Liver (tissue), 9 donors: ENCODE measurements around the gene PROX1. TPM values are rescaled to one million over a fixed set of nuclear protein-coding genes. Genes with fewer than 3 reads are reported as not detected.

Experiments
- DNase-seq: peaks from one replicate; pipeline ENCODE4 v3.0.0-alpha.2; 2017; ENCODE audit warnings: low spot score
- H3K27ac ChIP-seq, 2 donors: one replicate each; pipeline ENCODE4 v1.7.0; 2013; ENCODE audit warnings: inconsistent platforms in 2 of 2, low read length in 2 of 2, control low read depth in 1 of 2, low read depth in 1 of 2, mild to moderate bottlenecking in 1 of 2
- H3K27me3 ChIP-seq, 4 donors: one replicate each; pipeline versions ENCODE4 v1.6.1 to v1.7.0; 2013; ENCODE audit warnings: low read length in 3 of 4, inconsistent platforms in 1 of 4, mild to moderate bottlenecking in 1 of 4, moderate library complexity in 1 of 4; ENCODE audit not compliant: control insufficient read depth in 4 of 4, insufficient read depth in 4 of 4
- H3K36me3 ChIP-seq, 4 donors: one replicate each; pipeline versions ENCODE4 v1.6.1 to v1.7.0; 2013; ENCODE audit warnings: low read length in 3 of 4, mild to moderate bottlenecking in 3 of 4, low read depth in 1 of 4, moderate library complexity in 1 of 4; ENCODE audit not compliant: control insufficient read depth in 4 of 4, insufficient read depth in 3 of 4
- H3K4me1 ChIP-seq, 4 donors: one replicate each; pipeline versions ENCODE4 v1.6.1 to v1.7.0; 2013; ENCODE audit warnings: low read length in 3 of 4, mild to moderate bottlenecking in 3 of 4, moderate library complexity in 1 of 4; ENCODE audit not compliant: control insufficient read depth in 4 of 4, insufficient read depth in 4 of 4
- H3K4me3 ChIP-seq, 3 donors: one replicate each; pipeline versions ENCODE4 v1.6.1 to v1.7.0; 2013; ENCODE audit warnings: low read length in 3 of 3, control low read depth in 1 of 3, low read depth in 1 of 3, mild to moderate bottlenecking in 1 of 3
- H3K9ac ChIP-seq, 2 donors: one replicate each; pipeline ENCODE4 v1.7.0; 2013; ENCODE audit warnings: low read length in 2 of 2, mild to moderate bottlenecking in 2 of 2, moderate library complexity in 2 of 2, control low read depth in 1 of 2, low read depth in 1 of 2
- H3K9me3 ChIP-seq, 4 donors: one replicate each; pipeline versions ENCODE4 v1.6.1 to v1.7.0; 2013; ENCODE audit warnings: low read length in 3 of 4; ENCODE audit not compliant: control insufficient read depth in 4 of 4
- EGR1 ChIP-seq, 2 donors: IDR thresholded peaks; 2 replicates each; pipeline ENCODE4 v1.6.1; 2016 to 2018; ENCODE audit warnings: antibody characterized with exemption in 2 of 2, low read depth in 2 of 2
- GABPA ChIP-seq, 2 donors: IDR thresholded peaks in 1 of 2; conservative IDR thresholded peaks in 1 of 2; 2 replicates each; pipeline ENCODE4 v1.6.1; 2016; ENCODE audit warnings: antibody characterized with exemption in 2 of 2, mild to moderate bottlenecking in 1 of 2, moderate library complexity in 1 of 2
- HNF4A ChIP-seq, 2 donors: conservative IDR thresholded peaks; 2 replicates each; pipeline ENCODE4 v1.6.1; 2016; ENCODE audit warnings: antibody characterized with exemption in 2 of 2, mild to moderate bottlenecking in 2 of 2
- JUND ChIP-seq, 2 donors: IDR thresholded peaks; 2 replicates each; pipeline ENCODE4 v1.6.1; 2016; ENCODE audit warnings: antibody characterized with exemption in 2 of 2
- MAX ChIP-seq: IDR thresholded peaks from 2 replicates; pipeline ENCODE4 v1.6.1; 2016; ENCODE audit warnings: antibody characterized with exemption
- RAD21 ChIP-seq, 2 donors: IDR thresholded peaks; 2 replicates each; pipeline ENCODE4 v1.6.1; 2016; ENCODE audit warnings: antibody characterized with exemption in 2 of 2, mild to moderate bottlenecking in 2 of 2
- RXRA ChIP-seq, 2 donors: IDR thresholded peaks; 2 replicates each; pipeline ENCODE4 v1.6.1; 2017 to 2018; ENCODE audit warnings: antibody characterized with exemption in 2 of 2, mild to moderate bottlenecking in 1 of 2
- SP1 ChIP-seq: IDR thresholded peaks from 2 replicates; pipeline ENCODE4 v1.6.1; 2018; ENCODE audit warnings: antibody characterized with exemption, mild to moderate bottlenecking
- TAF1 ChIP-seq: conservative IDR thresholded peaks from 2 replicates; pipeline ENCODE4 v1.6.1; 2016; ENCODE audit warnings: antibody characterized with exemption, mild to moderate bottlenecking
- YY1 ChIP-seq: IDR thresholded peaks from 2 replicates; pipeline ENCODE4 v1.6.1; 2016; ENCODE audit warnings: antibody characterized with exemption, mild to moderate bottlenecking
- ZBTB33 ChIP-seq: IDR thresholded peaks from 2 replicates; pipeline ENCODE4 v1.6.1; 2016; ENCODE audit warnings: antibody characterized with exemption
- WGBS: extraction: QIAGEN DNeasy Blood & Tissue Kit; methylation state at CpG from one replicate; pipeline ENCODE4 v1.1.7; 2013; 5-methylcytosine and 5-hydroxymethylcytosine counted together
- polyA plus RNA-seq, 2 donors: library from polyadenylated mRNA; stranded (reverse) in 1 of 2; unstranded in 1 of 2; fragments of 200-250 nt in 1 of 2; fragments of >200 nt in 1 of 2; fragmentation: Nextera tagmentation in 1 of 2; extraction: Ambion mirVana in 1 of 2; gene quantifications; one replicate each; pipeline versions ENCODE4 v1.2.1 to v1.2.3, GENCODE V29; 2013 to 2015
- total RNA-seq, 2 donors: library from RNA; depleted of rRNA; stranded (reverse); fragments of >200 nt; gene quantifications; one replicate each; pipeline ENCODE4 v1.2.3, GENCODE V29; 2014
- TF ChIP-seq, protein P1 (sequence below): fragments of 150-350 bp; IDR thresholded peaks from 2 replicates; pipeline ENCODE4 v1.5.1; 2017; ENCODE audit warnings: improper control_type of control experiment, low read depth, low read length; ENCODE audit not compliant: missing input control
- TF ChIP-seq, protein P2 (sequence below): IDR thresholded peaks from 2 replicates; pipeline ENCODE4 v1.6.1; 2016; ENCODE audit warnings: antibody characterized with exemption
- TF ChIP-seq, protein P3 (sequence below): IDR thresholded peaks from 2 replicates; pipeline ENCODE4 v1.6.1; 2016; ENCODE audit warnings: antibody characterized with exemption, mild to moderate bottlenecking
- donor health status: healthy.
- donor health status: healthy.
- donor health status: healthy.
- donor health status: healthy.
- donor health status: healthy.

PROX1 gene
- total and polyA plus RNA-seq, 4 donors, result 18.3 to 101 (median 31.3) TPM

GRCh38 chr1:213980906-213981305, 6.9 kb upstream of the PROX1 start (continued):
- no peak for TF ChIP-seq ZBTB33

DNA sequence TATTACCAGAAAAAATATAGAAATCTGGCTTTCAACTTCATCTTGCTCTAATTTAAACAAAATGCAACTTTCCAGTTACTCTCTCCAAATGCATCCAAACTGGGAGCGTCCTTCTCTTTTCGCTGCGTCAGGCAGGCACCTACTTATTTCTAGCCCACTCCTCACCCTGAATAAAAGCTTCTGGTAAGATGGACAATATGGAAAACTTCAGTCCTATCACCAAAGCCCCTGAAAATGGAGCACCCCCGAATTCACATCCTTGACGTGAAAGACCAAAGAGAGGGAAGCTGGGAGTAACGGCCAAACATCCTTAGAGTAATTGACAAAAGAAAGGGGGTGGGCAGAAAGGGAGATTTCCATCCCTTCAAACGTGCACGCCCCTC, 5.5 kb upstream of the PROX1 start:
- Histone ChIP-seq H3K27me3 (no peaks in the 10 kb centered on the region), H3K4me3 (peak overlapping the region in 2 of 3 donors; percentile 69 to 75), H3K9ac (peak overlapping the region in 1 of 2 donors; percentile 51), H3K27ac (peak overlapping the region; percentile 93 to 97), H3K4me1 (peaks cover 5 to 44% (median 10%) of the 10 kb centered on the region in 4 donors), H3K36me3 (no peaks in the 10 kb centered on the region), H3K9me3 (no peaks in the 10 kb centered on the region)
- DNase-seq, result no peak
- no peak for TF ChIP-seq RAD21 (IDR thresholded peaks at IDR 0.05)
- no peak for TF ChIP-seq HNF4A (conservative IDR thresholded peaks at IDR 0.05)
- no peak for TF ChIP-seq EGR1 (IDR thresholded peaks at IDR 0.05; ENCODE audit: low read depth in 2 of 2)
- 13% methylated on average over 8 of the region's 8 CpGs for WGBS

DNA sequence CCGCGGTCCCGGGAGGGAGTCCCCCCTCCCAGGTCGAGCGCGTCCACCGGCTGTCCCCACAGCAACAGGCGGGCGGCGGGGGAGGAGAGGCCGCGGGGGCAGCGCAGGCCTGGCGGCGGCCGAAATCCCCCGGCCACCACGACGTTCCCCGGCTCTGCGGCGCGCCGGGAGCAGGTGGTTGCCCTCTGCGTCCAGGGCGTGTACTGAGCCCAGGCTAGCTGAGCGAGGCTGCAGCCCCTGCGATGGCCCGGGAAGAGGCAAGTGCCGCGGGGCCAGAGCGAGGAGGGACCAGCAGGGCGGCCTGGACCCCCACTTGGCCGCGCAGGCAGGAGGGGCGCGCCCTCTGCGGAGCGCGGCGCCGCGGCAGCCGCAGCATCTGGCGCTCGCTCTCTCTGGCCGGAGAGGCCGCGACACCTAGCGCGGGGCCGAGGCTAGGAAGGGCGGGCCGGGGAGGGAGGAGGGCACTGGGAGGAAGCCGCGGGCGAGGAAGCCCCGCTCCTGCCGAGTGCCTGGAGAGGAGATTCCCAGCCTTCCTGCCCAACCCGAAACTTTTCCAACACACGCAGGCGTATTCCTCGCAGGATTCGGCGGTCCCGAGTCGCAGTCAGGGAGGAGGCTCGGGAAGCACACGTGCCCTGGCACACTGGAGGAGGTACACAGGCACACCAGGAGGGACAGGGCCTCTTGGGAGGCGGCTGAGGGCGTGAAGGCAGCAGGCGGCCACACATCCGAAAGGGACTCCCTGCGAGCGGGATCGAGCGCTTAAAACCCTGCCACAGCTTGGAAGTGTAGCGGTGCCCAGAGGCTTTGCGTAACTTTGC, 4.9 kb upstream of the PROX1 start:
- TF ChIP-seq RXRA (IDR thresholded peaks at IDR 0.05) (peak; percentile 26 to 46), JUND (IDR thresholded peaks at IDR 0.05) (no peak), SP1 (peak; percentile 23), HNF4A (conservative IDR thresholded peaks at IDR 0.05) (no peak), TAF1 (peak; percentile 26), MAX (no peak), RAD21 (IDR thresholded peaks at IDR 0.05) (peak; percentile 30 to 59), YY1 (peak; percentile 50), EGR1 (IDR thresholded peaks at IDR 0.05; ENCODE audit: low read depth in 2 of 2) (no peak), GABPA (IDR thresholded peaks at IDR 0.05 in 1 of 2, conservative IDR thresholded peaks at IDR 0.05 in 1 of 2) (no peak)
- TF ChIP-seq, protein P1, sequence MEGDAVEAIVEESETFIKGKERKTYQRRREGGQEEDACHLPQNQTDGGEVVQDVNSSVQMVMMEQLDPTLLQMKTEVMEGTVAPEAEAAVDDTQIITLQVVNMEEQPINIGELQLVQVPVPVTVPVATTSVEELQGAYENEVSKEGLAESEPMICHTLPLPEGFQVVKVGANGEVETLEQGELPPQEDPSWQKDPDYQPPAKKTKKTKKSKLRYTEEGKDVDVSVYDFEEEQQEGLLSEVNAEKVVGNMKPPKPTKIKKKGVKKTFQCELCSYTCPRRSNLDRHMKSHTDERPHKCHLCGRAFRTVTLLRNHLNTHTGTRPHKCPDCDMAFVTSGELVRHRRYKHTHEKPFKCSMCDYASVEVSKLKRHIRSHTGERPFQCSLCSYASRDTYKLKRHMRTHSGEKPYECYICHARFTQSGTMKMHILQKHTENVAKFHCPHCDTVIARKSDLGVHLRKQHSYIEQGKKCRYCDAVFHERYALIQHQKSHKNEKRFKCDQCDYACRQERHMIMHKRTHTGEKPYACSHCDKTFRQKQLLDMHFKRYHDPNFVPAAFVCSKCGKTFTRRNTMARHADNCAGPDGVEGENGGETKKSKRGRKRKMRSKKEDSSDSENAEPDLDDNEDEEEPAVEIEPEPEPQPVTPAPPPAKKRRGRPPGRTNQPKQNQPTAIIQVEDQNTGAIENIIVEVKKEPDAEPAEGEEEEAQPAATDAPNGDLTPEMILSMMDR, result no peak
- TF ChIP-seq, protein P2, sequence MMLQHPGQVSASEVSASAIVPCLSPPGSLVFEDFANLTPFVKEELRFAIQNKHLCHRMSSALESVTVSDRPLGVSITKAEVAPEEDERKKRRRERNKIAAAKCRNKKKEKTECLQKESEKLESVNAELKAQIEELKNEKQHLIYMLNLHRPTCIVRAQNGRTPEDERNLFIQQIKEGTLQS, result no peak
- TF ChIP-seq, protein P3, sequence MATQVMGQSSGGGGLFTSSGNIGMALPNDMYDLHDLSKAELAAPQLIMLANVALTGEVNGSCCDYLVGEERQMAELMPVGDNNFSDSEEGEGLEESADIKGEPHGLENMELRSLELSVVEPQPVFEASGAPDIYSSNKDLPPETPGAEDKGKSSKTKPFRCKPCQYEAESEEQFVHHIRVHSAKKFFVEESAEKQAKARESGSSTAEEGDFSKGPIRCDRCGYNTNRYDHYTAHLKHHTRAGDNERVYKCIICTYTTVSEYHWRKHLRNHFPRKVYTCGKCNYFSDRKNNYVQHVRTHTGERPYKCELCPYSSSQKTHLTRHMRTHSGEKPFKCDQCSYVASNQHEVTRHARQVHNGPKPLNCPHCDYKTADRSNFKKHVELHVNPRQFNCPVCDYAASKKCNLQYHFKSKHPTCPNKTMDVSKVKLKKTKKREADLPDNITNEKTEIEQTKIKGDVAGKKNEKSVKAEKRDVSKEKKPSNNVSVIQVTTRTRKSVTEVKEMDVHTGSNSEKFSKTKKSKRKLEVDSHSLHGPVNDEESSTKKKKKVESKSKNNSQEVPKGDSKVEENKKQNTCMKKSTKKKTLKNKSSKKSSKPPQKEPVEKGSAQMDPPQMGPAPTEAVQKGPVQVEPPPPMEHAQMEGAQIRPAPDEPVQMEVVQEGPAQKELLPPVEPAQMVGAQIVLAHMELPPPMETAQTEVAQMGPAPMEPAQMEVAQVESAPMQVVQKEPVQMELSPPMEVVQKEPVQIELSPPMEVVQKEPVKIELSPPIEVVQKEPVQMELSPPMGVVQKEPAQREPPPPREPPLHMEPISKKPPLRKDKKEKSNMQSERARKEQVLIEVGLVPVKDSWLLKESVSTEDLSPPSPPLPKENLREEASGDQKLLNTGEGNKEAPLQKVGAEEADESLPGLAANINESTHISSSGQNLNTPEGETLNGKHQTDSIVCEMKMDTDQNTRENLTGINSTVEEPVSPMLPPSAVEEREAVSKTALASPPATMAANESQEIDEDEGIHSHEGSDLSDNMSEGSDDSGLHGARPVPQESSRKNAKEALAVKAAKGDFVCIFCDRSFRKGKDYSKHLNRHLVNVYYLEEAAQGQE, result peak; percentile 67
- peak; percentile 55 for DNase-seq
- peak overlapping the region; percentile 12 to 77 for H3K9ac ChIP-seq
- H3K27ac ChIP-seq, result peak overlapping the region; percentile 93 to 97
- H3K9me3 ChIP-seq, result no peaks in the 10 kb centered on the region
- no peaks in the 10 kb centered on the region for H3K27me3 ChIP-seq
- peaks cover 5 to 42% (median 9%) of the 10 kb centered on the region in 4 donors for H3K4me1 ChIP-seq
- H3K4me3 ChIP-seq, result peak overlapping the region; percentile 67 to 75 (median 69)
- 4% methylated on average over 79 of the region's 79 CpGs for WGBS
- H3K36me3 ChIP-seq, result no peaks in the 10 kb centered on the region
